Measurements from ENCODE around the gene OTOS.

OTOS gene

GRCh38 chr2:240140511-240140910, at the start of gene OTOS:
OTOS (minus strand) TSS chr2:240140658; CDS start chr2:240140326, 332 bp downstream.
- no peak for DNase-seq

GRCh38 chr2:240189686-240190085, 49.2 kb upstream of the OTOS start:
- no peak for DNase-seq

GRCh38 chr2:240187989-240188590, 47.6 kb upstream of the OTOS start:
- DNase-seq = no peak

GRCh38 chr2:240186191-240186725, 45.8 kb upstream of the OTOS start:
- DNase-seq = no peak

- DNase-seq = no peak
Measured at GRCh38 chr2:240184656-240185055, 44.2 kb upstream of the OTOS start.

GRCh38 chr2:240183875-240184590, 43.6 kb upstream of the OTOS start:
- DNase-seq = no peak

- DNase-seq = no peak
Measured at GRCh38 chr2:240183006-240183874, 42.8 kb upstream of the OTOS start.

GRCh38 chr2:240182476-240182875, 42.0 kb upstream of the OTOS start:
- no peak for DNase-seq

GRCh38 chr2:240182001-240182400, 41.5 kb upstream of the OTOS start:
- DNase-seq = no peak

GRCh38 chr2:240179941-240180666, 39.6 kb upstream of the OTOS start:
- no peak for DNase-seq

- no peak for DNase-seq
Measured at GRCh38 chr2:240179186-240179815, 38.8 kb upstream of the OTOS start.

GRCh38 chr2:240178564-240178963, 38.1 kb upstream of the OTOS start:
- DNase-seq = no peak

GRCh38 chr2:240174496-240174895, 34.0 kb upstream of the OTOS start:
- no peak for DNase-seq

GRCh38 chr2:240172071-240172895, 31.8 kb upstream of the OTOS start:
- DNase-seq = no peak

GRCh38 chr2:240170883-240171282, 30.4 kb upstream of the OTOS start:
- DNase-seq = no peak

GRCh38 chr2:240170354-240170735, 29.9 kb upstream of the OTOS start:
- DNase-seq = no peak

GRCh38 chr2:240169486-240170353, 29.3 kb upstream of the OTOS start:
- no peak for DNase-seq

- no peak for DNase-seq
Measured at GRCh38 chr2:240168546-240169361, 28.3 kb upstream of the OTOS start.

GRCh38 chr2:240168041-240168440, 27.6 kb upstream of the OTOS start:
- no peak for DNase-seq

GRCh38 chr2:240167588-240167880, 27.1 kb upstream of the OTOS start:
- DNase-seq = no peak

Measured in activated CD8-positive, alpha-beta memory T cell treated with anti-CD3 and anti-CD28 coated beads, Interleukin-2, amount 50 U/mL, for 4 hours (primary cell).